HCT116 (cell line): Measurements from ENCODE around the gene SESN1. TPM values are rescaled to one million over a fixed set of nuclear protein-coding genes. Genes with fewer than 3 reads are reported as not detected.

Experiments
- ATAC-seq: fragments of 200-7000 bp; cut with Tn5 transposase; 2 replicates; pipeline ENCODE4 v1.9.1; 2020; ENCODE audit warnings: mild to moderate bottlenecking, moderate library complexity
- BruUV-seq: library from RNA; stranded (reverse); fragments of 400-500 nt; replicated peaks from 2 replicates; lab custom pipeline; 2021; lab: Mats Ljungman, UMichigan
- CTCF ChIA-PET: fragments of 300-600 bp; sonication (Branson Sonifier 250); formaldehyde crosslinking; loops from one replicate; lab custom pipeline; 2021; ENCODE audit warnings: antibody characterized with exemption; lab: Charles Lee
- POLR2A ChIA-PET: fragments of 300-600, 350-600 bp; sonication (Branson Sonifier 250); formaldehyde crosslinking; loops from one replicate; lab custom pipeline; 2021; ENCODE audit warnings: antibody characterized with exemption; lab: Charles Lee
- RAD21 ChIA-PET, 2 experiments: fragments of 300-600 bp; sonication (Branson Sonifier 250); formaldehyde crosslinking; loops; one replicate each; lab custom pipeline; 2023; ENCODE audit warnings: low total read pairs in 2 of 2; ENCODE audit not compliant: uncharacterized antibody in 2 of 2, unreplicated experiment in 2 of 2, low non-redundant PET in 1 of 2; lab: Charles Lee
- DNase-seq: peaks from one replicate; pipeline ENCODE4 v3.0.0-alpha.2; 2010; ENCODE audit warnings: low read depth, low spot score
- H2AFZ ChIP-seq: fragments of 200-600 bp; shearing (Covaris generic), sonication (generic); 2 replicates; pipeline ENCODE4 v1.6.1; 2017; ENCODE audit warnings: low read depth, mixed run types, mixed read lengths, antibody characterized with exemption, low read length; ENCODE audit not compliant: poor library complexity, severe bottlenecking
- H3K27ac ChIP-seq: 2 replicates; pipeline ENCODE4 v1.5.1; 2012; ENCODE audit warnings: low read depth, low read length
- H3K27me3 ChIP-seq: fragments of 200-600 bp; sonication (generic); 2 replicates; pipeline ENCODE4 v1.6.1; 2016; ENCODE audit warnings: mixed run types, low read length, mixed read lengths; ENCODE audit not compliant: insufficient read depth
- H3K36me3 ChIP-seq, 2 experiments: fragments of 200-500 bp in 1 of 2; fragments of 200-600 bp in 1 of 2; sonication (Bioruptor generic) in 1 of 2; sonication (generic) in 1 of 2; 2 replicates each; pipeline versions ENCODE4 v1.5.1 to v1.6.1; 2014 to 2016; ENCODE audit warnings: low read length in 2 of 2, inconsistent platforms in 1 of 2, mixed read lengths in 1 of 2, mixed run types in 1 of 2; ENCODE audit not compliant: insufficient read depth in 2 of 2, control insufficient read depth in 1 of 2
- H3K4me1 ChIP-seq, 2 experiments: fragments of 200-600 bp in 1 of 2; sonication (generic) in 1 of 2; 2 replicates each; pipeline versions ENCODE4 v1.5.1 to v1.6.1; 2012 to 2017; ENCODE audit warnings: low read length in 2 of 2, inconsistent platforms in 1 of 2, mild to moderate bottlenecking in 1 of 2, mixed read lengths in 1 of 2, mixed run types in 1 of 2, moderate library complexity in 1 of 2; ENCODE audit not compliant: insufficient read depth in 2 of 2, control insufficient read depth in 1 of 2
- H3K4me2 ChIP-seq: fragments of 200-600 bp; sonication (generic); 2 replicates; pipeline ENCODE4 v1.6.1; 2017; ENCODE audit warnings: mixed run types, low read length, mixed read lengths
- H3K4me3 ChIP-seq, 2 experiments: fragments of 200-600 bp in 1 of 2; sonication (generic) in 1 of 2; replicated peaks in 1 of 2; 2 replicates each; pipeline ENCODE4 v1.5.1; 2011 to 2016; ENCODE audit warnings: low read length in 2 of 2, control low read depth in 1 of 2, low read depth in 1 of 2, mild to moderate bottlenecking in 1 of 2, mixed read lengths in 1 of 2, mixed run types in 1 of 2
- H3K79me2 ChIP-seq: fragments of 200-600 bp; sonication (generic); 2 replicates; pipeline ENCODE4 v1.6.1; 2017; ENCODE audit warnings: mild to moderate bottlenecking, mixed run types, low read length, moderate library complexity, mixed read lengths; ENCODE audit not compliant: insufficient read depth
- H3K9ac ChIP-seq: fragments of 200-600 bp; sonication (generic); 2 replicates; pipeline ENCODE4 v1.6.1; 2016; ENCODE audit warnings: low read length, mixed read lengths
- H3K9me2 ChIP-seq: fragments of 200-600 bp; sonication (generic), shearing (Covaris generic); 2 replicates; pipeline ENCODE4 v1.6.1; 2017; ENCODE audit warnings: mixed run types, mild to moderate bottlenecking, moderate library complexity; ENCODE audit not compliant: insufficient read depth
- H3K9me3 ChIP-seq, 2 experiments: fragments of 200-500 bp in 1 of 2; fragments of 200-600 bp in 1 of 2; sonication (Bioruptor generic) in 1 of 2; sonication (generic) in 1 of 2; 2 replicates each; pipeline ENCODE4 v1.6.1; 2014 to 2017; ENCODE audit warnings: low read length in 2 of 2, mixed read lengths in 2 of 2, inconsistent platforms in 1 of 2, low read depth in 1 of 2, mild to moderate bottlenecking in 1 of 2, mixed run types in 1 of 2, moderate library complexity in 1 of 2; ENCODE audit not compliant: control insufficient read depth in 1 of 2, insufficient read depth in 1 of 2
- H4K20me1 ChIP-seq: fragments of 200-600 bp; sonication (generic), shearing (Covaris generic); 2 replicates; pipeline ENCODE4 v1.6.1; 2017; ENCODE audit warnings: mixed run types, mild to moderate bottlenecking, moderate library complexity; ENCODE audit not compliant: insufficient read depth
- EGR1 ChIP-seq: IDR thresholded peaks from 2 replicates; pipeline ENCODE4 v1.6.1; 2012; ENCODE audit warnings: low read depth
- EZH2 ChIP-seq: fragments of 200-600 bp; sonication (generic); IDR thresholded peaks from 2 replicates; pipeline ENCODE4 v1.6.1; 2017; ENCODE audit warnings: antibody characterized with exemption, mixed run types
- EZH2phosphoT487 ChIP-seq: fragments of 200-600 bp; IDR thresholded peaks from 2 replicates; pipeline ENCODE4 v1.6.1; 2018; ENCODE audit warnings: antibody characterized with exemption, borderline replicate concordance
- JUND ChIP-seq: IDR thresholded peaks from 2 replicates; pipeline ENCODE4 v1.6.1; 2012
- POLR2A ChIP-seq: IDR thresholded peaks from 2 replicates; pipeline ENCODE4 v1.7.0; 2011; ENCODE audit warnings: borderline replicate concordance; ENCODE audit not compliant: insufficient read depth, insufficient read length; ENCODE audit errors: extremely low read depth
- RAD21 ChIP-seq: IDR thresholded peaks from 2 replicates; pipeline ENCODE4 v1.6.1; 2012; ENCODE audit warnings: low read depth, mild to moderate bottlenecking
- SIN3A ChIP-seq: IDR thresholded peaks from 2 replicates; pipeline ENCODE4 v1.6.1; 2012; ENCODE audit warnings: low read depth
- SP1 ChIP-seq: IDR thresholded peaks from 2 replicates; pipeline ENCODE4 v1.6.1; 2012; ENCODE audit warnings: low read depth
- TCF7L2 ChIP-seq: IDR thresholded peaks from 2 replicates; pipeline ENCODE4 v1.7.0; 2011; ENCODE audit warnings: borderline replicate concordance, inconsistent platforms; ENCODE audit not compliant: insufficient read depth, insufficient read length; ENCODE audit errors: extremely low read depth
- YY1 ChIP-seq: IDR thresholded peaks from 2 replicates; pipeline ENCODE4 v1.6.1; 2011; ENCODE audit warnings: low read length, low read depth, moderate library complexity, mild to moderate bottlenecking; ENCODE audit not compliant: insufficient replicate concordance; ENCODE audit errors: extremely low read depth
- ZNF274 ChIP-seq: fragments of 200-500 bp; sonication (Bioruptor generic); IDR thresholded peaks from 2 replicates; pipeline ENCODE4 v1.6.1; 2014; ENCODE audit warnings: mild to moderate bottlenecking, low read depth, low read length, inconsistent platforms
- intact Hi-C: fragments of 100-400 bp; cut with micrococcal nuclease; formaldehyde crosslinking; loops from 2 replicates; pipeline ENCODE4 v1.10.0; 2022
- total RNA-seq: library from RNA; stranded (reverse); gene quantifications from one replicate; pipeline ENCODE4 v1.2.1, GENCODE V29; 2021; ENCODE audit not compliant: unreplicated experiment
- TF ChIP-seq, protein P1 (sequence below): IDR thresholded peaks from 2 replicates; pipeline ENCODE4 v1.6.1; 2011; ENCODE audit warnings: mild to moderate bottlenecking, low read length, moderate library complexity; ENCODE audit not compliant: insufficient replicate concordance; ENCODE audit errors: extremely low read depth

Gene SESN1
- total RNA-seq, 1 experiment from 2014 or later = 9.3 TPM

DNA sequence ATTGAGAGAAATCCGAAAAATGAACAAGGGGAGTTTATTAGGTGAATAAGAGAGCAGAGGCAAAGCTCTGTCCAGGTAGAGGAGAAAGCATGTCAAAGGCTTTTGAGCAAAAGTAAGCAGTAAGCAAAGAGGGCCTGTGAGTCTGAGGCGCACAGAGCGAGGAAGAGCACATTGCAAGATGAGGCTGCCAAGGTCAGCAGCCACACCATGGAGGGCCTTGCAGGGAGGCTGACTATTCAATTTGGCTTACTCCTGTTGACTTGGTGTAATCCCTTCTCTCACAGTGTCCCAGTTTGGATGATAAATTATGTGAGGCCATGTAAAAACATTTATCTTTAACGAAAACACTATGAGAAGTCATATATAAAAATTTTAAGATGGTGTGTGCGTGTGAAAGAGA is 32.4 kb downstream of the SESN1 start:
- no peaks in the 10 kb centered on the region for H3K9me3 ChIP-seq
- ChIA-PET POLR2A (no interaction called here), RAD21 (no interaction called here), CTCF (no interaction called here)
- no peaks in the 10 kb centered on the region for H3K4me1 ChIP-seq
- no peaks in the 10 kb centered on the region for H3K36me3 ChIP-seq
- H3K27ac ChIP-seq = no peak overlapping the region
- no peak for DNase-seq
- H3K79me2 ChIP-seq = no peaks in the 10 kb centered on the region
- no peaks in the 10 kb centered on the region for H3K27me3 ChIP-seq
- H2AFZ ChIP-seq = no peak overlapping the region
- no peaks in the 10 kb centered on the region for H4K20me1 ChIP-seq
- ATAC-seq = no peak
- H3K4me2 ChIP-seq = no peak overlapping the region
- no peaks in the 10 kb centered on the region for H3K9me2 ChIP-seq
- no TSS peak for BruUV-seq
- H3K9ac ChIP-seq = no peak overlapping the region
- no peak for TF ChIP-seq TCF7L2
- H3K4me3 ChIP-seq = no peak overlapping the region
- intact Hi-C loops = no loop called here

DNA sequence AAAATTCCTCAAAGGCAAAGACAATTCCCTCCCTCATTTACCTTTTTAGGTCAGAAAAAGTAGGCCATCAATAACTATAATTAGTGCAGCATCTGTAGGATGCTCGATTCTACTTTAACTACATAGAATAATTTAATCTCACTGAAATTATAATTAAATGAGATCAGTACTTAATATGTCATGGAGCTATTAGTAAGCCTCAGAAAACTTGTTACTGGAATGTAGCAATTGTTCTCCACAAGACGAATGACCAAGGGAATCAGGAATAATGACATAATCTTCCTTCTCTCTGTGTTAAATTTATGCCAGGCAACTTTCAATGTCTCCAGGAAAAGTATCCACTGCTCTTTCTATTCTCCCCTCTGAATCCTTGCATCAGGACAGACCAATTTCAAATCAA is 34.1 kb downstream of the SESN1 start:
- Histone ChIP-seq H3K27me3 (no peaks in the 10 kb centered on the region), H3K79me2 (no peaks in the 10 kb centered on the region), H4K20me1 (no peaks in the 10 kb centered on the region), H3K36me3 (no peaks in the 10 kb centered on the region), H3K9me2 (no peaks in the 10 kb centered on the region), H3K9ac (no peak overlapping the region), H3K4me2 (no peak overlapping the region), H3K27ac (no peak overlapping the region), H3K4me1 (no peaks in the 10 kb centered on the region), H2AFZ (no peak overlapping the region), H3K4me3 (no peak overlapping the region), H3K9me3 (no peaks in the 10 kb centered on the region)
- DNase-seq = no peak
- ChIA-PET RAD21 (no interaction called here), POLR2A (no interaction called here), CTCF (no interaction called here)
- intact Hi-C loops = no loop called here
- TF ChIP-seq POLR2A = no peak
- ATAC-seq = no peak
- no TSS peak for BruUV-seq

DNA sequence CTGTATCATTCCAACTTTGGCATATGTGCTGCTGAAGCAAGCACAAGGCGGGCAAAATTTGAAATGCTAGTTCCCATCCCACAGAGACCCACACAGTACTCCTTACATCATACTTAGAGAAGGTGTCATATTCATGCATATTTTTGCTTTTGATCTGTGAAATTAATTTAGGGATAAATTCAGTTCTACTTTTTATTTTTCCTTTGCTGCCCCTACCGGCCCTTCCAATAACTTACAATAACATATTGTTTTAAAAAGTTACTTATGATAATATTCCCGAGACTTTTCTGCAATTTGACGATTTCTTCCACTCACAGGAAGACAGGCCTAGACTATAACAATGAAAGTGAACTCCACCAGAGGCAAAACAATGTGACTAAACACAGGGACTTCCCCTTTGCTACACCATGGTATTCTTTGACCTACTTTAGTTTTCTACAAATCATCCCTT is 35.0 kb downstream of the SESN1 start:
- H3K9me3 ChIP-seq = no peaks in the 10 kb centered on the region
- no peak overlapping the region for H2AFZ ChIP-seq
- POLR2A ChIA-PET = no interaction called here
- H3K9me2 ChIP-seq = no peaks in the 10 kb centered on the region
- no peak overlapping the region for H3K4me2 ChIP-seq
- intact Hi-C loops = no loop called here
- no peaks in the 10 kb centered on the region for H4K20me1 ChIP-seq
- no peaks in the 10 kb centered on the region for H3K4me1 ChIP-seq
- no peaks in the 10 kb centered on the region for H3K27me3 ChIP-seq
- H3K4me3 ChIP-seq = no peak overlapping the region
- ATAC-seq = no peak
- H3K36me3 ChIP-seq = no peaks in the 10 kb centered on the region
- no peaks in the 10 kb centered on the region for H3K79me2 ChIP-seq
- H3K9ac ChIP-seq = no peak overlapping the region
- no TSS peak for BruUV-seq
- RAD21 ChIA-PET = no interaction called here
- DNase-seq = no peak
- H3K27ac ChIP-seq = no peak overlapping the region
- CTCF ChIA-PET = no interaction called here
- no peak for TF ChIP-seq SP1
- TF ChIP-seq, protein P1, sequence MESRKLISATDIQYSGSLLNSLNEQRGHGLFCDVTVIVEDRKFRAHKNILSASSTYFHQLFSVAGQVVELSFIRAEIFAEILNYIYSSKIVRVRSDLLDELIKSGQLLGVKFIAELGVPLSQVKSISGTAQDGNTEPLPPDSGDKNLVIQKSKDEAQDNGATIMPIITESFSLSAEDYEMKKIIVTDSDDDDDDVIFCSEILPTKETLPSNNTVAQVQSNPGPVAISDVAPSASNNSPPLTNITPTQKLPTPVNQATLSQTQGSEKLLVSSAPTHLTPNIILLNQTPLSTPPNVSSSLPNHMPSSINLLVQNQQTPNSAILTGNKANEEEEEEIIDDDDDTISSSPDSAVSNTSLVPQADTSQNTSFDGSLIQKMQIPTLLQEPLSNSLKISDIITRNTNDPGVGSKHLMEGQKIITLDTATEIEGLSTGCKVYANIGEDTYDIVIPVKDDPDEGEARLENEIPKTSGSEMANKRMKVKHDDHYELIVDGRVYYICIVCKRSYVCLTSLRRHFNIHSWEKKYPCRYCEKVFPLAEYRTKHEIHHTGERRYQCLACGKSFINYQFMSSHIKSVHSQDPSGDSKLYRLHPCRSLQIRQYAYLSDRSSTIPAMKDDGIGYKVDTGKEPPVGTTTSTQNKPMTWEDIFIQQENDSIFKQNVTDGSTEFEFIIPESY = no peak
- no peak for TF ChIP-seq SIN3A
- no peak for TF ChIP-seq YY1
- TF ChIP-seq ZNF274 = no peak
- TF ChIP-seq EGR1 = no peak
- no peak for TF ChIP-seq RAD21
- TF ChIP-seq EZH2 = no peak
- no peak for TF ChIP-seq TCF7L2
- no peak for TF ChIP-seq EZH2phosphoT487
- TF ChIP-seq JUND = no peak
